ENCODE data around the gene NT5M. TPM values are rescaled to one million over a fixed set of nuclear protein-coding genes. Genes with fewer than 3 reads are reported as not detected.

Gene NT5M
- total and polyA plus RNA-seq, 2 donors (not counting 1 experiment from before 2014, with no cell fraction given) = 0.37 to 1.2 TPM

- Histone ChIP-seq H3K79me2 (ENCODE audit: control insufficient read depth, insufficient read depth, low read length) (no peaks in the 10 kb centered on the region), H3K4me1 (ENCODE audit: control insufficient read depth, extremely low read depth, insufficient read depth, low read length) (peaks cover 8% of the 10 kb centered on the region), H2AFZ (ENCODE audit: low read length) (no peak overlapping the region), H4K20me1 (ENCODE audit: control insufficient read depth, extremely low read depth, insufficient read depth, low read length) (no peaks in the 10 kb centered on the region), H3K27ac (ENCODE audit: insufficient read depth, low read length) (no peak overlapping the region), H3K4me2 (ENCODE audit: extremely low read depth, insufficient read depth, low read length) (no peak overlapping the region), H3K36me3 (ENCODE audit: control insufficient read depth, insufficient read depth, low read length) (no peaks in the 10 kb centered on the region), H3K4me3 (replicated peaks in 1 of 4; ENCODE audit: control extremely low read depth in 1 of 4, insufficient read depth in 1 of 4, low read depth in 3 of 4, low read length in 4 of 4) (no peak overlapping the region), H3K9me3 (ENCODE audit: control insufficient read depth, insufficient read depth, low read depth, low read length) (no peaks in the 10 kb centered on the region), H3K9ac (ENCODE audit: insufficient read depth, low read length) (no peak overlapping the region), H3K27me3 (ENCODE audit: control insufficient read depth, insufficient read depth, low read length) (no peaks in the 10 kb centered on the region)
- DNase-seq (ENCODE audit: low read depth in 2 of 2) = peak in 1 of 2 donors; percentile 26
- TF ChIP-seq EZH2 (IDR thresholded peaks at IDR 0.05; ENCODE audit: low read length, missing control alignments) = no peak
- no peak for TF ChIP-seq CTCF (conservative IDR thresholded peaks at IDR 0.05 in 1 of 2, IDR thresholded peaks at IDR 0.05 in 1 of 2; ENCODE audit: low read depth in 1 of 2, low read length in 2 of 2)
These were observed 45.9 kb downstream of the NT5M start for GRCh38 chr17:17348872-17349723.

GRCh38 chr17:17349724-17350106 is 46.5 kb downstream of the NT5M start:
- no peak for DNase-seq (ENCODE audit: low read depth in 2 of 2)
- H2AFZ ChIP-seq (ENCODE audit: low read length) = no peak overlapping the region
- H3K4me1 ChIP-seq (ENCODE audit: control insufficient read depth, extremely low read depth, insufficient read depth, low read length) = peaks cover 8% of the 10 kb centered on the region
- no peaks in the 10 kb centered on the region for H3K79me2 ChIP-seq (ENCODE audit: control insufficient read depth, insufficient read depth, low read length)
- H4K20me1 ChIP-seq (ENCODE audit: control insufficient read depth, extremely low read depth, insufficient read depth, low read length) = no peaks in the 10 kb centered on the region
- H3K27ac ChIP-seq (ENCODE audit: insufficient read depth, low read length) = no peak overlapping the region
- H3K4me3 ChIP-seq (replicated peaks in 1 of 4; ENCODE audit: control extremely low read depth in 1 of 4, insufficient read depth in 1 of 4, low read depth in 3 of 4, low read length in 4 of 4) = no peak overlapping the region
- no peaks in the 10 kb centered on the region for H3K9me3 ChIP-seq (ENCODE audit: control insufficient read depth, insufficient read depth, low read depth, low read length)
- TF ChIP-seq CTCF (conservative IDR thresholded peaks at IDR 0.05 in 1 of 2, IDR thresholded peaks at IDR 0.05 in 1 of 2; ENCODE audit: low read depth in 1 of 2, low read length in 2 of 2) (no peak), EZH2 (IDR thresholded peaks at IDR 0.05; ENCODE audit: low read length, missing control alignments) (no peak)
- H3K36me3 ChIP-seq (ENCODE audit: control insufficient read depth, insufficient read depth, low read length) = no peaks in the 10 kb centered on the region
- no peak overlapping the region for H3K4me2 ChIP-seq (ENCODE audit: extremely low read depth, insufficient read depth, low read length)
- H3K9ac ChIP-seq (ENCODE audit: insufficient read depth, low read length) = no peak overlapping the region
- H3K27me3 ChIP-seq (ENCODE audit: control insufficient read depth, insufficient read depth, low read length) = no peaks in the 10 kb centered on the region

GRCh38 chr17:17350491-17351355 is 47.5 kb downstream of the NT5M start:
- no peak overlapping the region for H3K4me2 ChIP-seq (ENCODE audit: extremely low read depth, insufficient read depth, low read length)
- peaks cover 11% of the 10 kb centered on the region for H3K4me1 ChIP-seq (ENCODE audit: control insufficient read depth, extremely low read depth, insufficient read depth, low read length)
- no peak overlapping the region for H3K27ac ChIP-seq (ENCODE audit: insufficient read depth, low read length)
- H3K36me3 ChIP-seq (ENCODE audit: control insufficient read depth, insufficient read depth, low read length) = no peaks in the 10 kb centered on the region
- no peak overlapping the region for H3K9ac ChIP-seq (ENCODE audit: insufficient read depth, low read length)
- no peaks in the 10 kb centered on the region for H3K27me3 ChIP-seq (ENCODE audit: control insufficient read depth, insufficient read depth, low read length)
- H3K9me3 ChIP-seq (ENCODE audit: control insufficient read depth, insufficient read depth, low read depth, low read length) = no peaks in the 10 kb centered on the region
- DNase-seq (ENCODE audit: low read depth in 2 of 2) = peak; percentile 9 to 46
- no peak overlapping the region for H3K4me3 ChIP-seq (replicated peaks in 1 of 4; ENCODE audit: control extremely low read depth in 1 of 4, insufficient read depth in 1 of 4, low read depth in 3 of 4, low read length in 4 of 4)
- no peaks in the 10 kb centered on the region for H3K79me2 ChIP-seq (ENCODE audit: control insufficient read depth, insufficient read depth, low read length)
- H4K20me1 ChIP-seq (ENCODE audit: control insufficient read depth, extremely low read depth, insufficient read depth, low read length) = no peaks in the 10 kb centered on the region
- no peak overlapping the region for H2AFZ ChIP-seq (ENCODE audit: low read length)
- TF ChIP-seq CTCF (conservative IDR thresholded peaks at IDR 0.05 in 1 of 2, IDR thresholded peaks at IDR 0.05 in 1 of 2; ENCODE audit: low read depth in 1 of 2, low read length in 2 of 2) (no peak), EZH2 (IDR thresholded peaks at IDR 0.05; ENCODE audit: low read length, missing control alignments) (no peak)
